ENCODE results near the gene CCDC66.
A peak's percentile ranks its signal among the peaks of the same experiment; 100 is the strongest.
"Not testable (repeated sequence)": the region's sequence is repeated elsewhere in the genome, so short reads cannot be mapped to it uniquely, and the experiment has no call there.

CCDC66 gene

GRCh38 chr3:56556908-56557830, at the start of gene CCDC66:
Gene CCDC66, plus strand, starts transcription at chr3:56557175. Its CDS starts 68 bp downstream, at chr3:56557243.
- peak; percentile 98 for DNase-seq

DNA sequence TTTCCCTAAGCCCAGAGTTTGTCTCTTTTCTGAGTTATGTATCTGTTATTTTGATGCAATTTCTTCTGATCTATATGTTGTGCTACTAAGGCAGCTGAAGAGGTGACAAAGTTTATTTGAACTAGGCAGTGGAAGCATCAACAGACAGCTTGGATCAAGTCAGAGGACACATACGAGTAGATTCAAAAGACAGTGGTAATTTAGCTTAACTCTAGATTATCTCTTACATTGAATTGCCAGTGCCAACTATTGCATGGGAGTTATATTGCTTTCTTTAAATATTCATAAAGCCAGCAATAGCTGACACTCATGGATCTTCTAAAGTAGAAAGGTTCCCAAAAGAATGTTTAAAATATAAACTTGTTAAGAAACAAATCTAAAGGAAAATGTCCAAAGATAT, 37.3 kb upstream of the CCDC66 start:
- DNase-seq: no peak

- DNase-seq: peak; percentile 31
Observed at GRCh38 chr3:56522374-56522773, 34.6 kb upstream of the CCDC66 start.

GRCh38 chr3:56525291-56525690, 31.7 kb upstream of the CCDC66 start:
- DNase-seq: no peak

DNA sequence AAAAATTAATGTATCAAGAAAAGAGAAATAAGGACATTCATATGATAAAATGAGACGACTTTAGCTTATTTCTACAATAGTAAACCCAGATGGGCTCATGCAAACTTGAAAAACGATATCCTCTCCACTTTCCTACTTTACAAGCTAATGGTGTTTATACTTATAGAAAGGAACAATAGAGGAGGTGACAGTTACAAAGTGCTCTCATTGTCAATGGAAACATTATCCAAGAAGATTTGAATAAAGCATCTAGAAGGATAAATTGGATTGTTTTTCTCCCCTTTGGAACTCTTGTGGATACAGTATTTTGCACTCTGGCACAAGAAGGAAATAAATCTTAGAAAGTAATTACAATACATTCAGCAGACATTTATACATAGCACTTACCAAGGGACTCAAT, 20.2 kb upstream of the CCDC66 start:
- DNase-seq: no peak

- DNase-seq: peak; percentile 25
Observed at GRCh38 chr3:56547486-56547885, 9.5 kb upstream of the CCDC66 start.

- no peak for DNase-seq
Observed at GRCh38 chr3:56557831-56558170, 826 bp downstream of the CCDC66 start.

- no peak for DNase-seq
Observed at GRCh38 chr3:56573501-56573900, 16.5 kb downstream of the CCDC66 start.

DNA sequence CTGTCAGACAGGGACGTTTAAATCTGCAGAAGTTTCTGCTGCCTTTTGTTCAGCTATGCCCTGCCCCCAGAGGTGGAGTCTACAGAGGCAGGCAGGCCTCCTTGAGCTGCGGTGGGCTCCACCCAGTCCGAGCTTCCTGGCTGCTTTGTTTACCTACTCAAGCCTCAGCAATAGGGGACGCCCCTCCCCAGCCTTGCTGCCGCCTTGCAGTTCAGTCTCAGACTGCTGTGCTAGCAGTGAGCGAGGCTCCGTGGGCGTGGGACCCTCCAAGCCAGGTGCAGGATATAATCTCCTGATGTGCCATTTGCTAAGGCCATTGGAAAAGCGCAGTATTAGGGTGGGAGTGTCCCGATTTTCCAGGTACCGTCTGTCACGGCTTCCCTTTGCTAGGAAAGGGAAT, 25.0 kb downstream of the CCDC66 start:
- not testable (repeated sequence) for DNase-seq

- DNase-seq: not testable (repeated sequence)
Observed at GRCh38 chr3:56584275-56584674, 27.3 kb downstream of the CCDC66 start.

- peak; percentile 4 for DNase-seq
Observed at GRCh38 chr3:56590814-56591213, 33.8 kb downstream of the CCDC66 start.

DNA sequence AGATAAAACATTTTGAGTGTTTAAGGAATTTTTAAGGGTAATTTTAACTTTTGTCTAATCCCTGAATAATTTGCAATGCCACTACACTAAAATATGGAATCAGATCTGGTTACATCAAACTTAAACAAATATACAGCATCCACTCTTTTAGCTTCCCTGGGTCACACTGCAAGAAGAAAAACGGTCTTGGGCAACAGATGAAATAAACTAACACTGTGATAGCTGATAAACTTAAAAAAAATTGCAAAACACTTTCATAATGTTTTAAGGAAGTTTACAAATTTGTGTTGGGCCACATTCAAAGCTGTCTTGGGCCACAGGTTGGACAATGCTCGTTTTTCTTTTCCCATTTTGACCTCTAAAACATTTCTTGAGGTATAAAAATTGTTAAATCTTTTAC, 34.3 kb downstream of the CCDC66 start:
- DNase-seq: no peak

DNA sequence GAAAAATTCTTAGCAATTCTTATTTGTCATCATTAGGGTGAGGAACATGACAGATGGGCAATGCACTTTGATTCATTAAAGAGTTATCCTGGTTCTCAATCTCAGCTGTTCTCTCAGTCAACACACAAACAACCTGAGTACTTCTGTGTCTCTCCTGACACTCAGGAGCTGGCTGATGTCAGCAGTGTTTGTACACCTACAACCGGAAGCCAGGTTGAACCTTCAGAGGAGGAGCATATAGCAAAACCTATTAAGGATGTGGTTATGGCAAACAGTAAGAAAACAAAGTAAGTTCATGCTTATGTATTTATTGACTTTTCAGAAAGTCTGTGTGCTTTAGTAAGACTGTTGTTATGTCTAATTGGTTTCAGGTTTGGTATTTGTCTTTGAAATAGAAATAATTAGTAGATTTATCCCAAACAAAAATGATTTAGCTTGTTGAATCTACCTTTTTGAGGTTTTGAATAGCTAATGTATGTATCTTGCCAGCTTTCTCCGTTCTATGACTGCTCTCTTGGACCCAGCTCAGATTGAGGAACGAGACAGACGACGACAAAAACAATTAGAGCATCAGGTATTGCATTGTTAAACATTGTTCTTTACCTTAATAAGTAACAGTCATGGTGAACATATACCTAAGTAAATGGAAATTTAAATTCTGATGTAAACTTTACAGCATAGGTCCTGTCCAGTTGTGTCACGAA, 36.6 kb downstream of the CCDC66 start:
- DNase-seq: no peak

DNA sequence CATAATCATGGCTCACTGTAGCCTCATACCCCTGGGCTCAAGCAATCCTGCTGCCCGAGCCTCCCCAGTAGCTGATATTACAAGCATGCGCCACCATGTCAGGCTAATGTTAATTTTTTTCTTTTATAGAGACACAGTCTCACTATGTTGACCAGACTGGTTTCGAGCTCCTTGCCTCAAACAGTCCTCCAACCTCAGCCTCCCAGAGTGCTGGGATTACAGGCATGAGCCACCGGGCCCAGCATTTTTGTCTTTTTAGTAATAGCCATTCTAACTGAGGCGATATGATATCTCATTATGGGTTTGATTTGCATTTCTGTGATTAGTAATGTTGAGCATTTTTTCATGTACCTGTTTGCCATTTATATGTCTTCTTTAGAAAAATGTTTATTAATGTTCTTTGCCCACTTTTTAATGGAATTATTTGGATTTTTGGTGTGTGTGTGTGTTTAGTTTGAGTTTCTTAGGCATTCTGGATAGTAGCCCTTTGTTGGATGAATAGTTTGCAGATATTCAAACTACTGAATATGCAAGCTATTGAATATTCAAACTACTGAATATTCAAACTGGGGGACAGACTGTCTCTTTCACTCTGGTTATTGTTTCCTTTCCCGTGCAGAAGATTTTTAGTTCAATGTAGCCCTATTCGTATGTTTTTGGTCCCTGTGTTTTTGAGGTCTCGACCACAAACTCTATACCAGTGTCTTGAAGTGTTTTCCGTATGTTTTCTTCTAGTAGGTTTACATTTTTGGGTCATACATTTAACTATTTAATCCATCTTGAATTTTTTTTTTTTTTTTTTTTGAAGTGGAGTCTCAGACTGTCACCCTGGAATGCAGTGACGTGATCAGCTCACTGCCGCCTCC, 39.2 kb downstream of the CCDC66 start:
- no peak for DNase-seq

- DNase-seq: not testable (repeated sequence)
Observed at GRCh38 chr3:56608479-56608878, 51.5 kb downstream of the CCDC66 start.

DNA sequence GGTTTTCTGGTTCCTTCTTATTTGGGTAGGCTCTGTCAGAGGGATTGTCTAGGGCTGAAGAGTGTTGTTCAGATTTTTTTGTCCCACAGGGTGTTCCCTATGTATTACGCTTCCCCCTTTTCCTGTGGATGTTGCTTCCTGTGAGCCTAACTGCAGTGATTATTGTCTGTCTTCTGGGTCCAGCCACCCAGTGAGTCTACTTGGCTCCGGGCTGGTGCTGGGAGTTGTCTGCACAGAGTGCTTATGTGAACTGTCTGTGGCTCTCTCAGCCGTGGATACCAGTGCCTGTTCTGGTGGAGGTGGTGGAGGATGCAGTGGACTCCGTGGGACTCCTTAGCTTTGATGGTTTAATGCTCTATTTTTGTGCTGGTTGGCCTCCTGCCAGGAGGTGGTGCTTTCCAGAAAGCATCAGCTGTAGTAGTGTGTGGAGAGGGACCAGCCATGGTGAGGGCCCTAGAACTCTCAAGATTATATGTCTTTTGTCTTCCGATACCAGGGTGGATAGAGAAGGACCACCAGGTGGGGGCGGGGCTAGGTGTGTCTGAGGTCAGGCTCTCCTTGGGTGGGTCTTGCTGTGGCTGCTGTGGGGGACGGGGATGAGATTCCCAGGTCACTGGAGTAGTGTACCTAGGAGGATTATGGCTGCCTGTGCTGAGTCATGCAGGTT, 53.8 kb downstream of the CCDC66 start:
- DNase-seq: no peak

DNA sequence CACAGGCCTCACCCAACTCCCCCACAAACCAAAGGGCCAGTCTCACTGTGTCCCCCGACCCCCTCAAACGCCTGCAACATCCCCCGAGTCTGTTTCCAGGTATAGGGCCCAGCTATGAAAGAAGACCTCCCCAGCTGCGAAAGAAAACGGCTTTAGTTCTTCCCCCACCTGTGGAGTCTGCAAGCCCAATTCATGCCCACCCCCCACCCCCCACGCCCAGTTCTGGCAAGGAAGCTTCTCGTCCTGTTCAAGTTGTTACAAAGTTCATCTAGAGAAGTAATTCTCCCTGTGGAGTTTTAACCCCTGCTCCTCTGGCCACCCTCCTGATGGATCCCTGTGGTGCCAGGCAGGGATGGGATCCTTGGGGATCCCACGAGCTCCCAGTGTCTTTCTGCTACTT, 54.4 kb downstream of the CCDC66 start:
- no peak for DNase-seq

- no peak for DNase-seq
Observed at GRCh38 chr3:56612146-56612545, 55.2 kb downstream of the CCDC66 start.

- no peak for DNase-seq
Observed at GRCh38 chr3:56613016-56613415, 56.0 kb downstream of the CCDC66 start.

- no peak for DNase-seq
Observed at GRCh38 chr3:56616478-56617006, 59.6 kb downstream of the CCDC66 start.

DNA sequence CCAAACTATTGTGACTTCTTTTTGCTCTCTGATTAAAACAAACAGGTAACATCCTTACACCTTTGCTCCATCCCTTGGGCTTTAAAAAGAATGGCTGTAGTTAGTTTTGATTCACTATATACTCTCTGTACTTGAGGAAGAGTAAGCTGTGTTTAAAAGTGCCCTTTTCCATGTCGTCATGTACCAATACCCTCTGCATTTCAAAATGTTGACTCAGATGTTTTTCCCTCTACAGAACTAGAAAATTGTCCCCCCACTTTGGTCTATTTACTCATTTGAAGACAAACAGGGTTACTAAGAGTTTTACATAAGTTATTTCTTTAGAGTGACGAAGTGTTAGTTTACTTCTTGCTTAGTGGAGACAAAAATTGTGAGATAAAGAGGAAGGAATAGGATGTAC, 63.4 kb downstream of the CCDC66 start:
- DNase-seq: no peak

- DNase-seq: no peak
Observed at GRCh38 chr3:56621681-56622080, 64.7 kb downstream of the CCDC66 start.
